Glomerular visceral epithelial cell (primary cell): Measurements from ENCODE around the gene MSI2.

Source experiments
- DNase-seq: peaks from one replicate; pipeline ENCODE4 v3.0.0-alpha.2; 2016; ENCODE audit errors: extremely low spot score

The MSI2 gene

DNA sequence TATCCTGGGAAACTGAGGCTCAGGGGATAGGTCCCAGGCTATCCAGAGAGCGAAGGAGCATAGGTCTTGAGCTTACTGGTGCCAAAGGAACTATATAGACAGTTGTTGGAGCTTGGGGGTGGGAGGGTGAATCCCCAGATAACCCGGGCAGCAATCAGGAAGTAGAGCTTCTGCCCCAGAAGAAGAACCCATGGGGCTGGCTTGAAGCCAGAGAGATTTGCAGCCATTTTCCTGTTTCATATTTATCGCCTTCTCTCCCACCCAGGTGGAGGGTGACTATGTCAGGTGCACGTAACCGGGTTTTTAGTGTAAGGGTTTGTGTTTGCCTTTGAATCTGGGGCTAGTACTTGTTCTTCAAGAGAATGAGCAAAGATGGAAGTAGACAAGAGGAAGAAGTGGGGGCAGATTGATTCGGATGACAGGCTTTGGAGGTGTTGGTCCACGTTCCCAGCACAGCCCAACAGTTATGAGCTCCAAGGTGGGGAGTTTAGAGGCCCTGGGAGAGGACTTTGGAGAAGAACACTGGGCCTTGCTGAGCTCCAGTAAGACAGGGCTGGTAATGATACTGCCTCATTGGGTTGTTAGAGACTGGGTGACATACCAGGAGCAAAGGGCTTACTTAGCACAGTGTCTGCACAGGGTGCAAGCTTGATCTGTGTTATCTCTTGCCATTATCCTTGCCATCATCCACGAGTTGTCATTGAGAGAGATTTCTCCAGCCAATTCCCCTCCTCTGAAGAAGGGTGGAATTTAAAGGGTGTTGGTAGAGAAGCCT, 343.1 kb downstream of the MSI2 start:
- no peak for DNase-seq

DNA sequence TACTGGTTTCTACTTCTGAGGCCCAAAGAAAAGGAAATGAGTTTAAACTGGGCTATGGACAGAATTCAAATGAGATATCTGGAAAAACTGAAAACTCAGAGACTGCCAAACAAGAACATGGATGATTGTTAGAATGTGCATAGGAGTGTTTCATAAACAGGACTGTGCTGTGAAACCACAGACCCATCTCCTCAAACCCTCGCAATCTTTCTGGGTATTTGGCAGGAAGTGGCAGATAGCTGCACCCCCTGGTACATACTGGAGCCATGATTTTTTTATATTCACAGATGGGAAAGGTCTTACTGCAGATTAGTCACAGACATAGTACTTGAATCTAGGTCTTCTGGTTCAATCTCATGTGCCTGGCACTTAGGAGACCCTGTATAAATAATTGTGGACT, 343.8 kb downstream of the MSI2 start:
- no peak for DNase-seq

DNA sequence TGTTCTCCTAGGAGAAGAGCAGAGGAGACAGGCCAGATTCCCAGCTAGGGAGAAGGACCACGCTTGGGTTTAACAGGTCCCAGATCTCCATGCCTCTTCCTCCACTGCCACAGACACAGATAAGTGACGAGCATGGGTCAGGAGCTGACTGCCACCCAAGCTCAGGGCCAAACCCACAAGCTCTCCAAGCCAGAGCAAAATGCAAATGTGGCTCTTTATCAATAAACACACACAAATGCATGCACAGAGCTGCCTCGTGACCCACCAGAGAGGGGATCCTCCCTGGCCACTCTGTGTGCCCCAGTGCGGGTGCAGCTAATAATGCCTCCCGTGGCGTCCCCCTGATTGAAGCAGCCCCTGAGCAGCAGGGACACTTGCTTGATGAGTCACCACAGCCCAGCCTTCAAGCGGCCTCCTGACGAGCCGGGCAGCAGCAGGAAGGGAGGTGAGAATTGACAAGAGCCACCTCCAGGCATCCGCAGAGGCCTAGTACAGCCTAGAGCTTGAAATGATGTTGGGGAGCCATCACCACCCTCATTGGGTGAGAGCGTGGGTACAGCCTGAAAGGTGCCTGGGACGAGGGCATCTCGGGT, 344.9 kb downstream of the MSI2 start:
- DNase-seq, result no peak

DNA sequence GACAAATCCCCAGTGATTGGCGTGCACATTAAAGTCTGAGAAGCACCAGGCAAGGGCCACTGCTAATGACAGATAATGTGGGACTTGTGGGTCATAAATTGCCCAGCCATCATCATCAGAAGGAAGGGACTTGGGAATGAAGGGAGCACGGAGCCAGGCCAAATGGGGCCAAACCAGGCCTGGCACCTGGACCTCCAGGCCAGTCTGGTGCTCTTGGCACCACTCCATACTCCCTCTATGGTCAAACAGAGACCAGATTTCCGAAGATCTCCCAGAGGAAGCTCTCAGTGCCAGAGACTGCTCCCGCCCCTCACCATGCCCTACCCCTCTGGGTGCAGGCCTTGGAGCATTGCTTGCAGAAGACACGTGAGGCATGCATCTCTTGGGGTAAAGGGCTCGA, 346.6 kb downstream of the MSI2 start:
- no peak for DNase-seq

DNA sequence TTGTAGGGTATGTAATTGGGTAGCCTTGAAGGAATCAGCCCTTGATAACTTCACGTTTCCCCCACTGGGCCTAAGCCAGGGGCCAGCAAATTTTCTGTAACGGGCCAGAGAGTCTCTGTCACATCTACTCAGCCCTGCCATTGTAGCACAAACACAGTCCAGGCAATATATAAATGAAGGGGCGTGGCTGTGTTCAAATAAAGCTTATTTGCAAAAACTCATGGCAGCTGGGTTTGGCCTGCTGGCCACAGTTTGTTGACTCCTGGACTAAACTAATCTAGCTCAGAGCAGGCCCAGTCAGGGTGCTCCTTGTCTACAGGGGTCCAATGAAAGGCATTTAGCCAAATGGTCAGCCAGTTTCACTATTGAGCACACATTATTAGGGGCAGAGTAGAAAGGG, 347.2 kb downstream of the MSI2 start:
- DNase-seq, result no peak

DNA sequence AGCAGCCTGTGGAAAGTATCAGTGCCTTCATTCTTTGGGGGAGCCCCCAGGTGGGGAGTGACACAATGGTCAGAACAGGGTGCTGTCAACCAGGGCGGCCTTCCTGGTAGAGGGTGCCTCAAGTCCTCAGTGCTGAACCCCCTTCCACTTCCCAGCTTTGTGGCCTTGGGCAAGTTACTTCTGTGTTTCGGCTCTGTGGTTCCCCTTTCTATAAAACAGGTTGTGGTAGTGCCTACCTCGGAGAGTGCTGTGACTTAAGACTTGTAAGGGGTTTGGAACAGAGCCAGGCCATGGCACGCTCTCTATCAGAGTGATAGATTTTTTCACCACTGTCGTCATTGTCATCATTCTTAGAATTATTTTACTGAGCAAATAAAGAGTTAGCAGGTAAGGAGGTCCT, 347.7 kb downstream of the MSI2 start:
- no peak for DNase-seq

DNA sequence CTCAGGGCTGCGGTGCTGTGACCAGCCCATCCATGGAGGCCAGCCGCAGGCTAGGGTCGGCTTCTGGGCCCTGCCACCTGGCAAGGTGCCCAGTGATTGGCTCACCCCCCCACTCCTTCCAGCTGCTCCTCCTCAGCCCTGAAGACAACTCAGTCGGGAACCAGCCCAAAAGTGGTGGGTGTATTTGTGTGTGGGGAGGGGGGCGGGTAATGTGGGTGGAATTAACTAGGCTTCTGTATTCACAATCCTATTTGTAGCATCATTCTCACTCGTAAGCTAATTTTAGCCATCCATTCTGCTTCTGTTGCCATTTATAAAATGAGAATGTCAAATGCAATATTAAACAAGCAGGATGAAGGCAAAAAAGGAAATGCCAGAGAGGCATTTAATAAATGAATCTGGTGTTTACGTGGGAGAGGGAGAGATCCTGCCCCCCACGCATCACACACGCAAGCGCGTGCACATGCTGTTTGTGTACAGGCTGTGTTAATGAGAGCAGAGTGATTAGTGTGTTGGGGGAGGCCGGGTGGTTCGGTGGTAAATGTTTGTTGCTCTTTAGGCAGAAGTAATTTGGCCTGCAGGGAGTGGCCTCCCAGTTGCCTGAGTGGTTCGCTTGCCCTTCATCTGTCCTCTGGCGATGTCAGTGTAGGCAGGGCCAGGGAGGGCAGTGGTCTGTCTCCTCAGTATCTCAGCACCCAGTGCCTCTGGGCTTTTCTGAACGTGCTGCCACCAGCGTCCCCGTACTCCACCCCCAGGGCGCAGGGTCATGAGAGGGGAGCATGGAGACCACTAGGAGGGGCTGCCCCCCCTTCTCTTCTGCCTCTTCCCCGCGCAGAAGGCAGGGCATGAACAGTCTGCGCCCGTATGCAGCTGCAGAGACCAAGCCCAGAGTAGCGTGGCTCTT, 348.7 kb downstream of the MSI2 start:
- DNase-seq, result no peak

DNA sequence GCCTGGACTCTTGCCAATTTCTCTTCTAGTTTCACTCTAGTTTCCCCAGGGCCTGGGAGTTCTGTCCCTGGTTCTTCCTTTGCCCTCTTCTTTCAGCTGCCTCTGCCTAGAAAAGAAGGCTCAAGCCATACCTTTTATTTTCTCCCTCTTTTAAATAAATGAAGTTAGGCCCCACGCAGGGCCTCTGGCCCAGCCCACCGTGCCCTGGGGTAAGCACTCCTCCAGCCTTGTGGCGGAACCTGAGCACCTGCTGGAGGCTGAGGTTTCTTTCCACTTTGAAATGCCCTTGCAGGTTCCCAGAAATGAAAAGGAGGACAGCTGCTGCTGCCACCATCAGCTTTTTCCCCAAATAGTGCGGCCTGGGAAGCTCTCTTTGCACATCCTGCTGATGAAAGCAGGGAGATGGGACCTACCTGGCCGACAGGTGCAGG, 349.4 kb downstream of the MSI2 start:
- DNase-seq, result no peak

DNA sequence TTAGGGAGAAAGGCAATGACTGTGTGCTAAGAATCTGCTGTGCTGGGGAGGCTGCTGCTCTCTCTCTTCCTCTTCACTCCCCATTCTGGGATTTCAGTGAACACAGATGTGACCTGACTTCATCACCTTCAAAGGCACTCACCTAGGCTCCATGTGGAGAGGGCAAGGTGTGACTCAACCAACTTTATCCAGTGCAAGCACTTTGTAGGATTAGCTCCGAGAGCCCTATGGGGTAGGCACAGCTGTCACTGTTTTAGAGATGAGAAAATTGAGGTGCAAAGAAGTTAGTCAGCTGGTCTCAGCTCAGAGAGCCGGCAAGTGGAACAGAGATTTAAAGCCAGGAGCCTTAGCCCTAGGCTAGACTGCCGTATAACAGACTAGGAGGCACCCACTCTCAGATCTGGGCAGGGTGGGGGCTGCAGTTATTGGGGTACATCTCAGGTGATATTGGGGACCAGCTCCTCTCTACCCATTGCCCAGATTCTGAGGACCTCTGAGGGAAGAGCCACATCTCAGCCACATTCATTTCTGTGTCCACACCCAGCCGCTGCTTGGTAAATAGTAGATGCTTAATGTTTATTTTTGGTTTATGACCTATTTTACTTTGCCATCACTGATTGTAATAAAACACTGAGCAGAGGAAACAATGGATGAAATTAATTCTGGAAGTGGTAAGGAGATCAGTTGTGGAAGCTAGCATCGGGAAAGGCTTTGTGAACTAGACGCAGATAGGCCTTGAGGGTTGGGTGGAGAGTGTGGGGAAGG, 350.0 kb downstream of the MSI2 start:
- no peak for DNase-seq

DNA sequence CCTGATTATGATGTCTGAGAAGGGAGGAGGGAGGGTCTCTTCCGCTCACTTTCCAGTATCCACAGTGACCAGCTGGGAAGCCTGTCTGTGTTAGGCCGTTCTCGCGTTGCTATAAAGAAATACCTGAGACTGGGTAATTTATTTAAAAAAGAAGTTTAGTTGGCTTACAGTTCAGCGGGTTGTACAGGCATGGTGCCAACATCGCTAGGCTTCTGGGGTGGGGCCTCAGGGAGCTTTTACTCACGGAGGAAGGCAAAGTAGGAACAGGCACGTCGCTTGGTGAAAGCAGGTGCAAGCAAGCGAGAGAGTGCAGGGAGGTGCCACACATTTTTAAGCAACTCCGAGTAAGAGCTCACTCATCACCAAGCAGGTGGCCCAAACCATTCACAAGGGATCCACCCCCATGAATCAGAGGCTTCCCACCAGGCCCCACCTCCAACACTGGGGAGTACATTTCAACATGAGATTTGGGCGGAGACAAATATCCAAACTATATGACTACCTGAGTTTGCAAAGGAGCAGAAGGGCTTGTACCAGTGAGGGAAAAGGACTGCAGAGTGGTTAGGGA, 351.3 kb downstream of the MSI2 start:
- no peak for DNase-seq

DNA sequence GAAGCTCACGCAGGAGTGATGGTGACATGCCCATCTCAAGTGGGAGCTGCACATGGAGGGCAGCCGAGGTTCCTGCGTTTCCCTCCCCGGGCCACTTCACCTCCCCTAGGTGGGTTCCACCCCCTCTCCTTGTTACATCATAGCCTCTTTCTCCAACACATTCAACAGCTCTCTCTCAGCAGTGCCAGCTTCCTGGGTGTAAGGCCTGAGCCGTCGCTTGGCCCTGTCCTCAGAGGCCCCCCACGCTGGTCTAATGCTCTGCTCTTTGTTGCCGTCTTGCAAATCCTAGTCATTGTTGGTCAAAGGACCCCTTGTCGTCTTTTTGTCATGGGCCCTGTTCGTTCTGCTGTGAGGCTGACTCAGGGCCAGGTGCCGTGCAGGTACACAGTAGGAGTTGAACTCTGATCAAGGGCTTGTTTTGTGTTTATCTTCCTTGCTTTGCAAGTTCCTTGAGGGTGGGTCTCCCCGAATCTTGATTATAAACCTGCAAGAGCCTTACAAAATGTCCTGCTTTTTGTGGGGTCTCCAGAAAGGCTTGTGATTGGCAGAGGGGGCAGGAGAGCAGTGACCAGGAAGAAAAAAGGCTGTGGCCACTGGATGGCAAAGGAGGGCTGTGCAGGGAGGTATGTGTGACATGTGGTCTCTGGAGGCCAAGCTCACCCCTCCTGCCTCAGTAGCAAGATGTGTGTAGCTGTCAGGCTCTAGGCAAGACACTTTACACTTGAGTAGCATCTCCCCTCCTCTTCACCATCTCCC, 352.2 kb downstream of the MSI2 start:
- DNase-seq, result no peak

DNA sequence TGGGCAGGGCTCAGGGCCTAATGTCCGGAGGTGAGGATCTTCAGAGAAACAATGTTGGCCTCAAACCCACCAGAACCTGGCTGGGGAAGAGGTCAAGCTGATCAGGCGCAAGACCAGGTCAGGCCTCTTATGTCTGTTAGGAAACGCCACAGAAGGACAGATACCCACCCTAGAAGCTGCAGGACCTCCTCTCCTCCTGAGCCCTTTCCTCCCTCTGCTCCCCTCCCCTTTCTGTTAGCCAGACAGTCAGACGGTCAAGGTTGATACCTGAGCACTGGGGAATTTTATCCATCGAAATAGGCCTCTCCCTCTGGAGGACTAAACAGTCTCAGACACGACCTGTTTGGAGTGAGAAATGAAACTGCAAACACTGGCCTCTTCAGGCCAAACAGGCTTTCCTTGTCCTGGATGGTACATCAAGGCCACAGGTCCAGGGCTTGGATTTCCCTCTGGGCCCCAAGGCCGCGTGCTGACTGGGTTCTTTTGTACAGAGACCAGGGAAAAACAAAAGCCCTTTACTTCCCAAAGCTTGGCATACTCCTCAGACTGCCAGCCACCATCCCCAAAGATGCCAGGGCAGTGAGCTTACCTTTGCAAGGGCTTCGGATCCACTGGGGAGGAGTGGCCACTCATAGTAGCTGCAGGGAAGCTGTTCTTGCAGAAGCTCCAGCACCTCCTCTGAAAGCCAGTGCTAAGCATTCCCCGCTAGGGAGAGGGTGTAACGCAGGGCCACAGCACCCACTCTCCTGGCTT, 353.0 kb downstream of the MSI2 start:
- no peak for DNase-seq

DNA sequence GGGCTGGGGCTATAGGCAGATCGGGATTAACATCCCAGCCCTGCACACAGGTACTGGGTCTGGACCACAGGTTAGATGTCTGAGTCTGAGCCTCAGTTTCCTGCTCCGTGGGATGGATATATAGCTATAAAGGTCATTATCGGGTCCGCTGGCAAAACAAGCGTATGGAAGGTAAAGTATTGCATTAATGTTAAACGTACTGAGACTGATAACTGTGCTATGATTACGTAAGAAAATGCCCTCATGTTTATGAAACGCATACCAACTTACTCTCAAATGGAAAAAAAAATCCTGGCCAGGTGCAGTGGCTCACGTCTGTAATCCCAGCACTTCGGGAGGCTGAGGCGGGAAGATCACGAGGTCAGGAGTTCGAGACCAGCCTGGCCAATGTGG, 353.6 kb downstream of the MSI2 start:
- DNase-seq, result no peak

DNA sequence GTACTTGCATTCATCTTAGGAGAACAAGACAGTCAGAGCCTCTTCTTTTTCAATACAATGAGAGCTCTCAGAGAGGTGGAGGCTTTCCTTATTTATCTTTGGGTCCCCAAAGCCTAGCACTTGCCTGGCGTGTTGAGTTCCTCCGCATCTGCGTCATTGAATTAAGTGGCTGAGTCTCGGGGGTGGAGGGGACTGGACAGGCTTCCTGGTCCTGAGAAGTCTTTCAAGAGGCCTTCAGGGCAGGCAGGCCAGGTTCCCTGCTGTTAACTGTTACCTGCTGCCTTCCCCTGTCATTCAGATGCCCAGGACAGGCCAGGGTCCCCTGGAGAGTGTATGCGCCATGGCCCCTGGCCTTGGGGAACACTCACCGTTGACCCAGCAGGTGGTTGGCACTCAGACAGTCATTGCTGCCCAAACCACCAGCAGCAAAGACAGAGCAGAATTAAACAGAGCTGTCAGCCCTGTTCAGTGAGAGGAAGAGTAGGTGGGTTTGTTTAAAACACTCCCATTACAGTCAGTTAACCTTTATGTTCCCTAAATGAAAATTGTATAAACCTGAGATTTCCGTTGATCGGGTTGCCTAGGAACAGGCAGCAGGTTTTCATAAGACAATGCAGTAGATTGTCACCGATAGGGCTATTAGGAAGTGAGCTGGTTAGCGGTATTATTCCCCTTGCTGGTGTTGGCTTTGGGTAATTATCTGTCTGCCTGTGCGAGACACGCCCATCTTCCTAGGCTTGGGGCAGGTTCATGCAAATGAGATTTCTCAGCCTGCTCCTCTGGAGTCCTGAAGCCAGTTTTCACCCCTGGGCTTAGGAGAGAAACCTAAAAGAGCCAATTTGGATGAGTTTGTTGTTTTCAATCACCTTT, 356.1 kb downstream of the MSI2 start:
- DNase-seq, result no peak

DNA sequence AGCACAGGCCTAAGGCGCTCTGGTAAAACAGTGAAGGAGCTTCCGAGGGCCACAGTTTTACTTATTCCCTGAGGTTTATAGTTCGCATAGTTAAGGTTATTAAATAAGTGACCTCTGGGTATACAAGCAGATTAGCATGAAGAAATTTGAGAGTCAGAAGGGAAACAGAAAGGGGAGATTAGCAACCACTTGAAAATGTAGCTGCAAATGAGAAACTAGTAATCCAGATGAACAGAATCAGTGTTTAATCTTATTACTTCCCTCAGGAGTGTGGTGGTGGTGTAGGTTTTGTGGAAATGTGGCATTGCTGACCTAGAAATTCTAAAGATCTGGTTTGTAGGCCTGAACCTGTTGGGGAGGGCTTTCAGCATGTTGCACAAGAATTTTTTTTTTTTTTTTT, 358.4 kb downstream of the MSI2 start:
- DNase-seq, result no peak

DNA sequence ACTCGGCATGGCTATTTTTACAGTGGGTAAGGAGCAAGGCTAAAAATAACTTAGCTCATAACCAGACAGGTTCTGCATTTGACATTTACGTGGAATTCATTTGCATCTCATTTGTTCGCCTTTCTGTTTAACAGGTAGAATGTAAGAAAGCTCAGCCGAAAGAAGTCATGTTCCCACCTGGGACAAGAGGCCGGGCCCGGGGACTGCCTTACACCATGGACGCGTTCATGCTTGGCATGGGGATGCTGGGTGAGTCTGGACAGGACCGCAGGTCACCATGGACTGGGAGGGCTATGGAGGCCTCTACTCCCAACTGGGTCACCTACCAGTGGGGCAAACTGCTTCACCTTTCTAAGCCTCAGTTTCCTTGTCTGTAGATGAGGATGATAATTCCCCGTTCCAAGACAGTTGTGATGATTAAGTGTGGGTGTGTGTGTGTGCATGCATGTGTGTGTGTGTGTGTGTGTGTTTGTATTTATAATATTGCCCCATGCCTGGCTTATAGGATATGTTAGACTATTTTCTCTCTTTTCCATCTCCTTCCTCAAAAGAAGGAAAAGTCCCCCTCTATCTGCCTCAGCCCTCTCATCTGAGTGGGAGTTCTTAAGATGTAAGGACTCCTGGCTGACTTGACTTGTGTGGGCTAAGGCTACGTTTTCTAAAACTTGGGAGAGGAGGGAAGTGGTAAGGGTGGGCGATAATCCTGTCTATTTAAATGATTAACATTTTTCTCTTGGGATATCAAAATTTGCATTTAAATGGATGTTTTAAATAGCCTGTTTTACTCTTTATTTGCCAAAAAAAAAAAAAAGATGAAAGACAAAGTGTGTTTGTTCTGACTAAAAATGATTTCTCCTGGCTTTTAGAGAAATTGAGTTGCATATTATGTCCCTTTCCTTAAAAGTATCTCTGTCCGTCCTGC, 359.8 kb downstream of the MSI2 start:
- no peak for DNase-seq

DNA sequence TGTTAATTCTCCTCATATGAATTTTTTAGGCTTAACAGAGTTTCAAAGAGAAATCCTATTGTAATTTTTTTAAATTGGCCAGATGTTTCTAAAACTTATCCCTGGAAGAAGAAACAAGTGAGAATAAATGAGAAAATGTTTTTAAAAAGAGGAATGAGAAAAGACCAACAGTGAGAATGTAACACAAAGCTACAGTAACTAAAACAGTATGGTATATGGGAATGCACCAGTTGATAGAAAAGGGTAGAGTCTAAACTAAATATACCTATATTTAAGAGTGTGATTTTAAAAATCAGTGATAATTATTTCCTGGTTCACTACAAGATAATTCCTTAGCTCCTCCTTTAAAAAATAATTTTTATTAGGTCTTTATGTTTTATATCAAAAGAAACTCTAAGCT, 360.9 kb downstream of the MSI2 start:
- no peak for DNase-seq
